Stomach (tissue), 4 donors: ENCODE measurements around the gene ATL1.

Experiments used
- POLR2AphosphoS5 ChIP-seq, 3 donors: sonication (generic); formaldehyde crosslinking; IDR thresholded peaks; one replicate each; pipeline ENCODE4 v1.6.1; 2016; ENCODE audit warnings: antibody characterized with exemption in 3 of 3
- TF ChIP-seq, protein P1 (sequence below), 7 experiments: fragments of 450-650 bp in 4 of 7; fragments of 200-600 bp in 3 of 7; sonication (generic) in 3 of 7; IDR thresholded peaks; one replicate each; pipeline ENCODE4 v1.5.1; 2016 to 2019; ENCODE audit warnings: antibody characterized with exemption in 7 of 7, control low read depth in 2 of 7, mild to moderate bottlenecking in 1 of 7

DNA sequence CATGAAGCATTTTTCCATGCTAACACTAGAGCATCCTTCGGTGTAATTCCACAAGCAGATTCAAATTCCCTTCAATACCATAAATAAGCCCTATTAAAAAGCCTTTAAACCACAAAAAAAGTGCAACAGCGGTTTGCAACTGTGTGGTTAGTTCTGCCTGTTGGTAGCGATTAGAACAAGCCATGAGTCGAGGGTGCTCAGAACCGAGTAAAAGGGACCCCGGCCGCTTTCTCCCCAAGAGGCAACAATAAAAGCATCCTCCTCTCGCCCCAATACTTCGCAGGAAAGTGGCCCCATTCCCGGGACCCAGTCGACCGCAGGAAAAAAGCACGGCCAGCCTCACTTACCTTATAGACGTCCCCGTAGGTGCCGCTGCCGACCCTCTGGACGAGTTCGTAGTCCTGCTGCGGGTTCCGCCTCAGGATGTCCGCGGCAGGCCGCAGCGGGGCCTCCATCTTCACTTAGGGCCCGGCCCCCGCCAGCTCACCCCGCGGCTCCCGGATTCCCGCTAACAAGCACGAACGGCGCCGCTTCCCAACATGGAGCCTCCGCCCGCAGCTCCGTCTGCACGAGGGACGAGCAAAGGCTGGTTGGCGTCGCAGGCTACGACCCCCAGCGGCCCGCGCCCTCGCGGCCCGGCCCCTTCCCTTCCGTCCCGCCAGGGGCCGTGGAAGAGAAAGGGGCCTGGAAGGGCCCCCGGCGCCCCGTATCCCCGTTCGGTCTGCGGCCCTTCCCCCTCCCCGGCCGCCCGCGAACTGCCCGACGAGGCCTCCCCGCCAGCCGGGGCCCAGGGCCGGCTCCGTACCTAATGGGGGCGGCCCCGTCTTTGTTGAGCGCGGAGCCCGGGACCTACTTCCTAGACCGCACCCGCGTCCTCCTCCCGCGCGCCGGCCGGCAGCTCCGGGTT, 28.1 kb upstream of the ATL1 start:
- TF ChIP-seq, protein P1, sequence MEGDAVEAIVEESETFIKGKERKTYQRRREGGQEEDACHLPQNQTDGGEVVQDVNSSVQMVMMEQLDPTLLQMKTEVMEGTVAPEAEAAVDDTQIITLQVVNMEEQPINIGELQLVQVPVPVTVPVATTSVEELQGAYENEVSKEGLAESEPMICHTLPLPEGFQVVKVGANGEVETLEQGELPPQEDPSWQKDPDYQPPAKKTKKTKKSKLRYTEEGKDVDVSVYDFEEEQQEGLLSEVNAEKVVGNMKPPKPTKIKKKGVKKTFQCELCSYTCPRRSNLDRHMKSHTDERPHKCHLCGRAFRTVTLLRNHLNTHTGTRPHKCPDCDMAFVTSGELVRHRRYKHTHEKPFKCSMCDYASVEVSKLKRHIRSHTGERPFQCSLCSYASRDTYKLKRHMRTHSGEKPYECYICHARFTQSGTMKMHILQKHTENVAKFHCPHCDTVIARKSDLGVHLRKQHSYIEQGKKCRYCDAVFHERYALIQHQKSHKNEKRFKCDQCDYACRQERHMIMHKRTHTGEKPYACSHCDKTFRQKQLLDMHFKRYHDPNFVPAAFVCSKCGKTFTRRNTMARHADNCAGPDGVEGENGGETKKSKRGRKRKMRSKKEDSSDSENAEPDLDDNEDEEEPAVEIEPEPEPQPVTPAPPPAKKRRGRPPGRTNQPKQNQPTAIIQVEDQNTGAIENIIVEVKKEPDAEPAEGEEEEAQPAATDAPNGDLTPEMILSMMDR (IDR thresholded peaks at IDR 0.05): no peak
- no peak for TF ChIP-seq POLR2AphosphoS5 (IDR thresholded peaks at IDR 0.05)
